ENCODE data around the gene ADAMTS18.

DNA sequence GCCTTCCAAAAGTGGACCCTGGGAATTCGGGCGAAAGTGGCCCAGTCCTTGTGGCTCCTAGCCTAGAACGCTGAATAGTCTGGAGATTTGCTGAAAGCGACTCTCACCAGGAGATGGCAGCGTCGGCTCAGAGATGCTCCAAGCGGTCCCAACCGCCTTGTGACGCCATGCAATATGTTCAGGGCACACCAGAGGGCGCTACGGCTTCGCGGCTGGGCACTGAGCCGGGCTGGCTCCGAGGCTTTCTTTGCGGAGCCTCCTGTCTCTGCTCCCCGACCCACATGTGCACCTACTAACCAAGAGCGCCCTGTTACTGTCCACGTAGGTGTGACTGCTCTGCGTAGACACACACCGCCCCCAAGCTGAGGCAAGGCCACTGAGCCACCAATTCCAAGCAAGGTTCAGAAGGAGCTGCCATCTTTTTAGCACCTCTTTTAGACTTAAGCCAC, 198.7 kb downstream of the ADAMTS18 start:
- no peak for TF ChIP-seq EZH2 (IDR thresholded peaks at IDR 0.05)
- no peak for TF ChIP-seq EGR1 (IDR thresholded peaks at IDR 0.05; ENCODE audit: low read depth)
- TF ChIP-seq, protein P1, sequence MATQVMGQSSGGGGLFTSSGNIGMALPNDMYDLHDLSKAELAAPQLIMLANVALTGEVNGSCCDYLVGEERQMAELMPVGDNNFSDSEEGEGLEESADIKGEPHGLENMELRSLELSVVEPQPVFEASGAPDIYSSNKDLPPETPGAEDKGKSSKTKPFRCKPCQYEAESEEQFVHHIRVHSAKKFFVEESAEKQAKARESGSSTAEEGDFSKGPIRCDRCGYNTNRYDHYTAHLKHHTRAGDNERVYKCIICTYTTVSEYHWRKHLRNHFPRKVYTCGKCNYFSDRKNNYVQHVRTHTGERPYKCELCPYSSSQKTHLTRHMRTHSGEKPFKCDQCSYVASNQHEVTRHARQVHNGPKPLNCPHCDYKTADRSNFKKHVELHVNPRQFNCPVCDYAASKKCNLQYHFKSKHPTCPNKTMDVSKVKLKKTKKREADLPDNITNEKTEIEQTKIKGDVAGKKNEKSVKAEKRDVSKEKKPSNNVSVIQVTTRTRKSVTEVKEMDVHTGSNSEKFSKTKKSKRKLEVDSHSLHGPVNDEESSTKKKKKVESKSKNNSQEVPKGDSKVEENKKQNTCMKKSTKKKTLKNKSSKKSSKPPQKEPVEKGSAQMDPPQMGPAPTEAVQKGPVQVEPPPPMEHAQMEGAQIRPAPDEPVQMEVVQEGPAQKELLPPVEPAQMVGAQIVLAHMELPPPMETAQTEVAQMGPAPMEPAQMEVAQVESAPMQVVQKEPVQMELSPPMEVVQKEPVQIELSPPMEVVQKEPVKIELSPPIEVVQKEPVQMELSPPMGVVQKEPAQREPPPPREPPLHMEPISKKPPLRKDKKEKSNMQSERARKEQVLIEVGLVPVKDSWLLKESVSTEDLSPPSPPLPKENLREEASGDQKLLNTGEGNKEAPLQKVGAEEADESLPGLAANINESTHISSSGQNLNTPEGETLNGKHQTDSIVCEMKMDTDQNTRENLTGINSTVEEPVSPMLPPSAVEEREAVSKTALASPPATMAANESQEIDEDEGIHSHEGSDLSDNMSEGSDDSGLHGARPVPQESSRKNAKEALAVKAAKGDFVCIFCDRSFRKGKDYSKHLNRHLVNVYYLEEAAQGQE (IDR thresholded peaks at IDR 0.05; ENCODE audit: low read depth) = no peak
- TF ChIP-seq, protein P2, sequence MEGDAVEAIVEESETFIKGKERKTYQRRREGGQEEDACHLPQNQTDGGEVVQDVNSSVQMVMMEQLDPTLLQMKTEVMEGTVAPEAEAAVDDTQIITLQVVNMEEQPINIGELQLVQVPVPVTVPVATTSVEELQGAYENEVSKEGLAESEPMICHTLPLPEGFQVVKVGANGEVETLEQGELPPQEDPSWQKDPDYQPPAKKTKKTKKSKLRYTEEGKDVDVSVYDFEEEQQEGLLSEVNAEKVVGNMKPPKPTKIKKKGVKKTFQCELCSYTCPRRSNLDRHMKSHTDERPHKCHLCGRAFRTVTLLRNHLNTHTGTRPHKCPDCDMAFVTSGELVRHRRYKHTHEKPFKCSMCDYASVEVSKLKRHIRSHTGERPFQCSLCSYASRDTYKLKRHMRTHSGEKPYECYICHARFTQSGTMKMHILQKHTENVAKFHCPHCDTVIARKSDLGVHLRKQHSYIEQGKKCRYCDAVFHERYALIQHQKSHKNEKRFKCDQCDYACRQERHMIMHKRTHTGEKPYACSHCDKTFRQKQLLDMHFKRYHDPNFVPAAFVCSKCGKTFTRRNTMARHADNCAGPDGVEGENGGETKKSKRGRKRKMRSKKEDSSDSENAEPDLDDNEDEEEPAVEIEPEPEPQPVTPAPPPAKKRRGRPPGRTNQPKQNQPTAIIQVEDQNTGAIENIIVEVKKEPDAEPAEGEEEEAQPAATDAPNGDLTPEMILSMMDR (IDR thresholded peaks at IDR 0.05 in 2 of 3, conservative IDR thresholded peaks at IDR 0.05 in 1 of 3; ENCODE audit: borderline replicate concordance in 1 of 3, insufficient read depth in 1 of 3, low read depth in 2 of 3, low read length in 2 of 3) = peak; percentile 98 to 99 (median 99)
- TF ChIP-seq POLR2AphosphoS5 (IDR thresholded peaks at IDR 0.05; ENCODE audit: low read depth, low read length) = no peak
- peak; percentile 100 for TF ChIP-seq RAD21 (IDR thresholded peaks at IDR 0.05; ENCODE audit: low read depth)
- TF ChIP-seq EZH2phosphoT487 (IDR thresholded peaks at IDR 0.05; ENCODE audit: borderline replicate concordance) = no peak
